PC-3 (cell line): ENCODE results near the gene PCID2.

ENCODE experiments used
- EZH2 ChIP-seq: fragments of 300-600 bp; sonication (generic); IDR thresholded peaks from one replicate; pipeline ENCODE4 v1.6.1; 2017; ENCODE audit warnings: antibody characterized with exemption, mild to moderate bottlenecking, low read length; ENCODE audit not compliant: unreplicated experiment
- EZH2phosphoT487 ChIP-seq: fragments of 300-600 bp; sonication (generic); IDR thresholded peaks from 2 replicates; pipeline ENCODE4 v1.6.1; 2018; ENCODE audit warnings: mild to moderate bottlenecking, antibody characterized with exemption, low read length, borderline replicate concordance
- TF ChIP-seq, protein P1 (sequence below): fragments of 300-600 bp; sonication (generic); conservative IDR thresholded peaks from 2 replicates; pipeline ENCODE4 v1.5.1; 2017; ENCODE audit warnings: antibody characterized with exemption, low read depth, mild to moderate bottlenecking, low read length

DNA sequence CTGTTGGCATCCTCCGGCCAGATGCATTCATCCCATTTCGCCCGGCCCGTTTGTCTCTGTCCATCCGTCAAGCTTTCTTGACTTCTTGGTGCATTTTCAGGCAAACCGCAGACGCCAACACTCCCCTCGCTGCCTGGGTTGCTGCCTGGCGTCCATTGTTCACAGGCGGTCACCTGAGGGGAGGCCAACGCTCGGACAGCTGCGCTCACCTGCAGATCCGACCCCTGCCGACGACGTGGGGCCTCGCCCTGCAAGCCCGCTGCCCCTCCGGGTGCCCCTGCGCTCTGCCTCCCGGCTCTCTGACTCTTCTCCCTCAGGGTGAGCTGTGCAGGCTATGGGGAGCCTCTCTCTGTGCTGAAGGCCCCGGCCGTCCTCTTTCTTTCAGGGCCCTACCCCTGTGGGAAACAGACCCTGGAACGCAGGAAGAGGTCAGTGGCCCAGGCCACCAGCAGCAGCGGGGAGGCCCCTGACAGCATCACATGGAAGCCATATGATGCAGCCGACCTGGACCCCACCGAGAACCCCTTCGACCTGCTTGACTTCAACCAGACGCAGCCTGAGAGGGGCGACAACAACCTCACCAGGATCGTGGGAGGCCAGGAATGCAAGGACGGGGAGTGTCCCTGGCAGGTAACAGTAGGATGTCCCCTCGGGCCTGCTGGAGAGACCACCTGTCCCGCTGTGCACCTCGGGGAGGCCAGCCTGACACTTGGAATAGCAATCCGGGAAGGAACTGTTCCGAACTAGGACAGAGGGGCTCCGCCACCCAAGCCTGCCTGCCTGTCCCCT, 64.8 kb downstream of the PCID2 start:
- TF ChIP-seq, protein P1, sequence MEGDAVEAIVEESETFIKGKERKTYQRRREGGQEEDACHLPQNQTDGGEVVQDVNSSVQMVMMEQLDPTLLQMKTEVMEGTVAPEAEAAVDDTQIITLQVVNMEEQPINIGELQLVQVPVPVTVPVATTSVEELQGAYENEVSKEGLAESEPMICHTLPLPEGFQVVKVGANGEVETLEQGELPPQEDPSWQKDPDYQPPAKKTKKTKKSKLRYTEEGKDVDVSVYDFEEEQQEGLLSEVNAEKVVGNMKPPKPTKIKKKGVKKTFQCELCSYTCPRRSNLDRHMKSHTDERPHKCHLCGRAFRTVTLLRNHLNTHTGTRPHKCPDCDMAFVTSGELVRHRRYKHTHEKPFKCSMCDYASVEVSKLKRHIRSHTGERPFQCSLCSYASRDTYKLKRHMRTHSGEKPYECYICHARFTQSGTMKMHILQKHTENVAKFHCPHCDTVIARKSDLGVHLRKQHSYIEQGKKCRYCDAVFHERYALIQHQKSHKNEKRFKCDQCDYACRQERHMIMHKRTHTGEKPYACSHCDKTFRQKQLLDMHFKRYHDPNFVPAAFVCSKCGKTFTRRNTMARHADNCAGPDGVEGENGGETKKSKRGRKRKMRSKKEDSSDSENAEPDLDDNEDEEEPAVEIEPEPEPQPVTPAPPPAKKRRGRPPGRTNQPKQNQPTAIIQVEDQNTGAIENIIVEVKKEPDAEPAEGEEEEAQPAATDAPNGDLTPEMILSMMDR, result no peak
- no peak for TF ChIP-seq EZH2
- TF ChIP-seq EZH2phosphoT487, result no peak
